Measurements from ENCODE around the gene WBP1.
"Not testable (repeated sequence)": the region's sequence is repeated elsewhere in the genome, so short reads cannot be mapped to it uniquely, and the experiment has no call there.

The WBP1 gene

GRCh38 chr2:74427551-74427950 is 30.7 kb upstream of the WBP1 start:
- no peak for DNase-seq (ENCODE audit: low read depth in 2 of 2)

- DNase-seq (ENCODE audit: low read depth in 2 of 2): no peak
These were observed 29.6 kb upstream of the WBP1 start for GRCh38 chr2:74428675-74429074.

DNA sequence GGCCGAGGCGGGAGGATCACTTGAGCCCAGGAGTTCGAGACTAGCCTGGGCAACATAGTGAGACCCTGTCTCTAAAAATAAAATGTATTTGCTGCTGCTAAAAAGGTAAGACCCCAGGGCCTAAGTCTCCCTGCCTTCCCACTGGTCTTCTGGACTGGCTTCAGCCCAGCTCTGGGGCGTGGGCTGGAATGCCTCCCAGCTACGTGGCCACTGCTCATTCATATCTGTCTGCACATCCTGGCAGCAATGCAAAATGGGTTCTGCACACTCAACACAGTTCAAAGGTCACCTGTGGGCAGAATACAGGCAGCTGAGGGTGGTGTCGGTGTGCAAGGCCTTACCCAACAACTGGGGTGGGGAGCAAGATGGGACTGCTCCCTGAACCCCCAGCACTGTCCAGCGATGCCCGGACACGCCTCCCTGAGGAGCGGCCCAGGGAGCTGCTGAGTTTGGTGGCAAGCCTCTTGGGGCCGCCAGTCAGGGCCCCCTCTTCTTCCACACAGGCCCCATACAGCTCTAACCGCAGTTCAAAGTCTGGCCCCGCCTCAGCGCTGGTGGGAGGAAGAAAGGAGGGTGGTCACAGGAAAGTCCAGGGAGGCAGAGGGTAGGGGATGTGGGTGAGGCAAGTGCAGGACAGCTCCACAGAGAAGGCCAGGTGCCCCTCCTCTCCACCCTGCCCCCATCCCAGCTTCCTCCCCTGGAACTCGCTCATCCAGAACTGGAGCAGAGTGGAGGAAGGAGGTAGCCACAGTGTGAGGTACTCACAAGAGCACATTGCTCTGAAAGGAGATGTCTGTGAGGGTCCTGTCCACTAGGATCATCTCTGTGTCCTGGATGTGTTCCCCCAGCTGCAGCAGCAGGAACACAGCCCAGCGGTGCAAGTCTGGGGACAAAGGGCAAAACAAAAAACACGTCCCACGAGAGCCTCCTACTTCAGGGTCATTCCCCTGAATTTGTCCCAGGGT is 28.5 kb upstream of the WBP1 start:
- no peak for DNase-seq (ENCODE audit: low read depth in 2 of 2)

- no peak for DNase-seq (ENCODE audit: low read depth in 2 of 2)
These were observed 27.7 kb upstream of the WBP1 start for GRCh38 chr2:74430502-74430901.

DNA sequence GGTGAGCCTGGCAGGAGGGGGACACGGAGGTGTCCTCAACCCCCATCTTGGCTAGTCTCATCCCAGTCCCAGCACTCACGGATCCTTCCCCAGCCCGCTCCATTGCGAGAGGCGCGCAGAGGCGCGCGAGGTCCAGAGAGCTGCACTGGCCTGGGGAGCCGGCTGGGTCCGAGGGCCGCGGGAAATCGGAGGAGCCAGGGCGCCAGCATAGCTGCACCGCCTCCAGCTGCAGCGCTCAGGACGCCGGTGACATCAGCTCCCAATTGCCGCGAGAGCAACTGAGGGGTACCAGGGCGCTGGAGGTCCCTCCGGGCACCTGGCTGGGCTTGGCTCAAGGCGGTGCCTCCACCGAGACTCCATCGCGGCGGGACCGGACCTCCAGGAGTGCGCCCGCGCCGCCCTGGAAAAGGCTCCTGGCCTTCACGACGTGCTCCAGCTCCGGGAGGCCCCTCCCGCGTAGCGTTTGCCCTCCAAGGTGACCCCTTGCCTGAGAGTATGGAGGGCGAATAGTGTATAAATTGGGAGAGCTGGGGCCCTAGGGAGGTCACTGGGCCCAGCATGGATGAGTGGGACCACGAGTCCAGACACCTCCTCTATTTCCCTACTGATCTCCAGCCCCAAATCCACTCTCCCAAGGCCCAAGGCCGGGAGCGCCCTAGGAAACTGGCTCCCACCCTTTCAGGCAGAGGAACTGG is 22.0 kb upstream of the WBP1 start:
- DNase-seq (ENCODE audit: low read depth in 2 of 2): no peak

- no peak for DNase-seq (ENCODE audit: low read depth in 2 of 2)
These were observed 21.2 kb upstream of the WBP1 start for GRCh38 chr2:74436848-74437695.

GRCh38 chr2:74438248-74438647 is 20.0 kb upstream of the WBP1 start:
- no peak for DNase-seq (ENCODE audit: low read depth in 2 of 2)

- no peak for DNase-seq (ENCODE audit: low read depth in 2 of 2)
These were observed 18.9 kb upstream of the WBP1 start for GRCh38 chr2:74439373-74439772.

DNA sequence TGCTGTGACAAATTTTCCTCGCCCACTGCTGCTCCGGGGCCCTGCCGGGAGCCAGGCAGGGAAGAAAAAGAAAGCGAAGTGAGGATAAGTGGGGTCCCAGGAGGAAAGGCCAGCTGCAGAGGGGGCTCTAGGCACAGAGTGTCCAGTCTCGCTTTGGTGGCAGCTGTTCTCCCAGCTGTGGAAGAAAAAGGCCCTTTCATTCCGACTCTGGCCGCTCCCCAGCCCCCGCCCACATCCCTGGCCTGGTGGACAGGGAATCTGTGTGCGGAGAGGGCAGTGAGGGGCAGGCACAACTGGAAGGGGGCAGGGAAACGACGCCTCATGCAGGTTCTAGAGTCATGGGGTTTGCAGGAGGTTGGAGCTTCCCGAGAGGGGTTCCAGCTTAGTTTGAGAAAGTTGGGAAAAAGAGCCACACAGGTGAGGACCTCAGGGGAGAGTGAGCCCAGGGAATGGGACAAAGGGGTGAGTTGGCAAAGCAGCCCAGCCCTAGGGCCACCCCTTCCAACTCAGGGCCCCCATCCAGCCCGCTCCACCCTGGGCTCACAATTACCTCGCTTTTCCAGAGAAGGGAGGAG is 18.3 kb upstream of the WBP1 start:
- DNase-seq (ENCODE audit: low read depth in 2 of 2): no peak

DNA sequence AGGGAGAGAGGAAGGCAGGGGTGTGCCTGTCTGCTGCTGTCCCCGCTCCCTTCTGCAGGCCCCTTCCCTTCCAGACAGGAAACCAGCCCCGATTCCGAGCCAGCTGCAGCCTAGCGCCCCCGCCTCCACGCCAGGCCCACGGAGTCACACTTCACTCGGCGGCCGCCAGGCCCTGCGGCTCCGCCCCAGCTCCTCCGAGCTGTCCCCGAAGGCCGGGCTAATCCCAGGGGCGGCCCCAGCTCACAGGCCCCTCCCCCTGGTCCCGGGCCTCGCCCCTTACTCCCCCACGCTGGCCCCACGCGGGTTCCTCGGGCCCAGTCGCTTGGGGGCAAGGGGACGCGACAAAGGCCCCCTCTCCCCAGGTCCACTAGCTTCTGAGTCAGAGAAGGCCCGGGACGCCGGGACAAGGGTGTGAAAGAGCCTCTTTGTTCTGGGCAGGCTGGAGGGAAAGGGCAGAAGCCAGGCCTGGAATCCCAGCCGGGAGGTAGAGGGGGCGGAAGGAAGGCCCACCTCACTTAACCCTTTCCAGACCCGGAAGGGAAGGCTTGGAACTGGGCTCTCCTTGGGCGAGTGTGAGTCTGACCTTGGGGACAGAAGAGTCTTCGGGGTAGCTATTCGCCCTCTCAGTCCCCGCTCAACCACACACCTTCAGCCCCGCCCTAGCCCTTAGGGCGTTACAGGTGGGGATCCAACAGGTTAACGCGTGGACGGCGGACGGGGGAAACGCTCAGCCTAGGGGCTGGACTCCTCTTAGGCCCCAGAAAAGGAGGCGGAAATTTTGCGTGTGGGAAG is 17.7 kb upstream of the WBP1 start:
- DNase-seq (ENCODE audit: low read depth in 2 of 2): no peak

DNA sequence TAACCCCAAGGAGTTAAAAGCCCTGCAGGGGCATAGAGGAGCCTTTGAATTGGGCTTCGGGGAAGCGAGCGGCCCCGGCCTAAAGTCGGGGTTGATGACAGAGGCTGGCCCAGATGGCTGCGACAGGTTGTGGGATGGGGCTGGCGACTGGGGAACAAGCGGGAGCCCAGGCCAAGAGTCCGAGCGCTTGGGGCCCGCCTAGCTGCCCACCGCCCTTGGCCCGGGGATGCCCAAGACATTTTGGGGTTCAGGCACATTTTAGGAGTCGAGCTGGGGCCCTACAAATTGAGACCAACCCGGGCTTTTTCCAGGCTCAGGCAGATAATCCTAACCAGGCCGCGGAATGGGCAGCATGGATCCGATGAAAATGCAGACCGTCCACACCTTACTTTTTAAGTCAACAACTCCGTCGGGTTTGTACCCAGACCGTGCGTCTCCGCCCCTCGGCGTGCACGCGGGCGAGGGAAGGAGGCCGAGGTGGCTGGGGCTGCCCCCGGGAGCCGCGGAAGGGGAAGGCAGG is 17.0 kb upstream of the WBP1 start:
- no peak for DNase-seq (ENCODE audit: low read depth in 2 of 2)

DNA sequence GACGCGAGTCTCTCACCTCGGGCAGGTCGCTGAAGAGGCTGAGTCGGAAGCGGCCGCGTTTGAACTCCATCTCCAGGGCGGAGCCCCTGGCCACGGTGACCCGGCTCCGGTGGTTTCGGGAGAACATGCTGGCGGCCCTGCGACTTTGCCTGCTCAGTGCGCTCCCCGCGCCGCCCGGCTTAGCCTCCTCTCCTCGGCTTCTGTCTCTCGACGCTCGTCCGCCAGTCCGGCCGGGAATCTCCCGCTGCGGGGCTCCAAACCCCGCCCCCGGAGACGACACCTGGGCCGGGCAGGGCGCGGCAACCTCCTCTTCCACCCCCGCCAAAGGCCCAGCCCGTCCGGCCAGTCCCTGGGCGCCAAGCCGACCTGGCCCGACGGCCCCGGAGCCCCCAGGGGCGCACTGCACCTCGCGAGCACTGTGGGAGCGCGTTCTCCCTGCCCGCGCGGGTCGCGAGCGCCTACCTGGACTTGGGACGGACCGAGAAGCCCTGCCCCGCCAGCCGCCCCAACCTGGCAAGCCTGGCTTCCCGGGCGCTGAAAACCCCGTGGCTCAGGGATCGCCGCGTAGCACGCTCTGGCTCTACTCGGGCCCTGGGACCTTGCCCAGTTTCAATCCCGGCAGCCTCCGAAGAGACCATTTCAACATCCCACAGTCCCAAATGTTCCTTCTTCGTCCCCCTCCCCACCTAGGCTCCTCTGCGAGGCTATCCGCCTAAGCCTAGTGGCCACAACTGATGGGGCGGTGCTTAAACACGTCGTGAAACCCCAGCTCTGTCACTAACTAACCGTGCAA is 16.4 kb upstream of the WBP1 start, which contains the start of gene RTKN:
RTKN (minus strand) TSS at position 248 of the 793 bp plus-strand sequence; CDS start at position 127, 121 bp downstream.
- no peak for DNase-seq (ENCODE audit: low read depth in 2 of 2)

DNA sequence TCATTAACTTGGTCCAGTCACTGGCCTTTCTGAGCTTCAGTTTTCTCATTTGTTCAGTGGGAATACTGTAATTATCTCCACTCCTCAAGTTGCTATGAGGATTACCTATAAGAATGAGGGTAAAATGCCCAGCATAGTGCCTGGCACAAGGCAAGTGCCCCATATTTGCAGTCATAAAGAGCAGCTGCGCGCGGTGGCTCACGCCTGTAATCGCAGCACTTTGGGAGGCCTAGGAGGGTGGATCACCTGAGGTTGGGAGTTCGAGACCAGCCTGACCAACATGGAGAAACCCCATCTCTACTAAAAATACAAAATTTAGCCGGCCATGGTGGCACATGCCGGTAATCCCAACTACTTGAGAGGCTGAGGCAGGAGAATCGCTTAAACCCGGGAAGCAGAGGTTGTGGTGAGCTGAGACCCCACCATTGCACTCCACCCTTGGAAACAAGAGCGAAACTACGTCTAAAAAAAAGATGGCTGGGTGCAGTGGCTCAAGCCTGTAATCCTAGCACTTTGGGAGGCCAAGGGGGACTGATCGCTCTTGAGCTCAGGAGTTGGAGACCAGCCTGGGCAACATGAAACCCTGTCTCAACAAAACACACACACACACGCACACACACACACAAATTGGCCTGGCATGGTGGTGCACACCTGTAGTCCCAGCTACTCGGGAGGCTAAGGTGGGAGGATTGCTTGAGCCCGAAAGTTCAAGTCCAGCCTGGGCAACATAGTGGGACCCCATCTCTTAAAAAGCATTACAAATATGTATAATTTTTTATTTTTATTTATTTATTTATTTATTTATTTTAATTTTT is 15.5 kb upstream of the WBP1 start:
- not testable (repeated sequence) for DNase-seq (ENCODE audit: low read depth in 2 of 2)

DNA sequence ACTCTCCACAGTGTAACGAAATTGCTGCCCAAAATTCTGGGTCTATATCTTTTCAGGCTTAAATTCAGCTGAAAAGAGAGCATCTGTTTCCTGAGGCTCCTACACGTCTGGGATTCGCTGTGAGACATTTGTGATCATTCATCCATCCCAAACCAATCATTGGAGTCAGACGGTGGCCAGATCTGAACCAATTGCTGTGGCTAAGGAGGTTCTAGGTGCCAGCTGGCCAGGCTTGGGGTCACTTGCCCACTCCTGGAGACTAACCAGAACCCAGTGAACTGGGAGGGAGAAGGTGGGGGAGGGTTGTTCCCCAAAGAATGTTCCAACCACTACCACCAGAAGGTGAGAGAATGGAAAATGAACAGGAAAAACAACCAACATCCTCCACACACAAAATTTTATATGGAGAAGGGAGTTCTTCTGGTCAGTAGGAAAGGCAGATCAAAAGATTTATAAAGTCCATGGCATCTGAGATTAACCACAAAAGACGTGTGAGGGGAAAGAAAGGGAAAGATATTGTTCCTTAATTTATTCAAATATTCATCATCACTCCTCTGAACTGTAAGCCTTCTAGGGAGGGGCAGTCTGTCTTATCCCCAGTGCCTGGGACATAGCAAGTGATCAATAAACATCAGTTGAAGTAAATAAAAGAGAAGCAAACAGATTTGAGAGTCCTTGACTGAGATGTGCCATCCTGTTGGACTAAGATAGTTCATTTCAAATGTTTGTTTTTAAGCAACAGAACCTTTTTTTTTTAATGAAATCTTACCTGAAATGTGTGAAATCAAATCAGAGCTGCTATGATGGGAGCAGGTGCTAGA is 13.5 kb upstream of the WBP1 start:
- no peak for DNase-seq (ENCODE audit: low read depth in 2 of 2)

- DNase-seq (ENCODE audit: low read depth in 2 of 2): no peak
These were observed 10.8 kb upstream of the WBP1 start for GRCh38 chr2:74447230-74447999.

DNA sequence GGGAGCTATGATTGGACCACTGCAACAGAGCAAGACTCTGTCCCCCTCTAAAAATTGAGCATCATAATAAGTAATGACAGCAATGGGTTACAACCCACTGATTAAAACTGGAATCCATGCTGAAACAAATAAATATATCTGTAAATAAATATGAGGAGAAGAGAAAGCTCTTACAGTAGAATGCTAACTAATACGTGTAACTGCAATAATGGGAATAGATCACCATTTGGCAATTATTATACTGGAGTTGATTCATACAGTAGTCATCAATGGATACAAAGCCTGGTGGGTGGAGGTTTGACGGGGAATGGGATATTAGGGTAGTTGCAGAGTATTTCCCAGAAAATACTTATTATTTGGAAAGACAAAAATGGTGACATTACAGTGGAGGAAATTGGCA is 9.5 kb upstream of the WBP1 start:
- no peak for DNase-seq (ENCODE audit: low read depth in 2 of 2)

DNA sequence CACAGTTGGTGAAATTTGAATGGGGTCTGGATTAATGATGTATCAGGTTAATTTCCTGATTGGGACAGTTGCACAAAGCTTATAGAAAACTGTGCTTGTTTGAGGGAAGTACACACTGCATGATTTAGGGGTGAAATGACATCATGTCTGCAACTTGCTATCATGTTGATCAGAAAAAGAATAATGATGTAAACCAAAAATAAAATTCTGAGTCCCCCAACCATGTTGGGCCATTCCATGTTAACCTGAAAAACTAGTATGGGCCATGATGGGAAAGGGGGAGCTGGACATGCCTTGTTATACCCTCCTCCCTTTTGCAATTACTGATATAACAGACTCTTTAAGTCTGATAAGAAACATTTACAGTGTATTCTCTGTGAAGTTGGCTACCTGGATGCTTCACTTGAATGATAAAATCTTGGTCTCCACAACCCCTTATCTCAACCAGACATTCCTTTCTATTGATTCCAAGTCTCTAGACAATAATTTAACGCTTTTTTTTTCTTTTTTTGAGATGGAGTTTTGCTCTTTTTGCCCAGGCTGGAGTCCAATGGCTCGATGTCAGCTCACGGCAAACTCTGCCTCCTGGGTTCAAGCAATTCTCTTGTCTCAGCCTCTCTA is 7.6 kb upstream of the WBP1 start:
- no peak for DNase-seq (ENCODE audit: low read depth in 2 of 2)
